ENCODE results near the gene ZMYM3.
A peak's percentile ranks its signal among the peaks of the same experiment; 100 is the strongest.

ZMYM3 gene

DNA sequence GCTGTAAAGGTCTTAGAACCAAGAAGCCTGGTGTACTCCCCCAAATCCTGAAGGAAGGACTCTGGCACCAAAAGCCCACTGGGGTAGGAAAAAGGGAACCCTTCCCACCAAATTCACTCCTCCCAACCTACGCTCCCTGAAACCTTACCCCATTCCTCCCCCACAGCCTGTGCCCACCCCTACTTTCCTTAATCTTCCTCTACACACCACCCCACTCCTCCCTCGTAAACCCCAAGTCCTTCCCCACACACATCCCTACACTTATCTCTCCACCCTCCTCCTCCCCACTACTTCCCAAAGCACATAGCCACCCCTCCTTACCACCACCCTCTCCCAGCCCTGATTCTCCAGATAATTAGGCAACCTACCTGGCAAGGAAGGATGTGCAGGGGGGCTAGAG is 1.7 kb downstream of the ZMYM3 start:
- DNase-seq: no peak

- DNase-seq: peak in 1 of 2 experiments; percentile 4
These were observed 2.4 kb downstream of the ZMYM3 start for GRCh38 chrX:71251466-71251973.

- DNase-seq: no peak
These were observed 3.1 kb downstream of the ZMYM3 start for GRCh38 chrX:71250841-71251240.

GRCh38 chrX:71245159-71245558 is 8.8 kb downstream of the ZMYM3 start:
- DNase-seq: no peak

- DNase-seq: no peak
These were observed 9.4 kb downstream of the ZMYM3 start for GRCh38 chrX:71244359-71245128.

DNA sequence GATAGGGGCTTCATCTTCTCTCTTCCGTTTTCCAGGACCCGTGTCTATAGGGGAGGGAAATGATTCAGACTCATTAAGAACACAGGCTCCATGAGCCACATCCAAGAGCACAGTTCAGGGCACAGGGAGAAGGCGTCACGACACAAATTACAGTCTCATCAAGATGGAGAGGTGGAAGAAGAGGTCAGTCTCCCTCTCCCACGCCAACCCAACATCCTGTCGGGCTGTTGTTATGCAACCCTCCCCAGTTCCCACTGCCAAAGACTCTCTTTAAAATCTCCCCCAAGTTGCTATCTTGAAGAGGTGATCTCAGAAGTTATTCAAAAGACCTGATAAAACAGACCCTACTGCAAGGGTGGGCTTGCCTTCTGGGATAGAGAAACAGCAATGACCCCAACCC is 12.6 kb downstream of the ZMYM3 start:
- DNase-seq: no peak

GRCh38 chrX:71239781-71240180 is 14.2 kb downstream of the ZMYM3 start:
- DNase-seq: no peak

GRCh38 chrX:71236836-71237235 is 17.1 kb downstream of the ZMYM3 start:
- no peak for DNase-seq

GRCh38 chrX:71235482-71235881 is 18.5 kb downstream of the ZMYM3 start:
- DNase-seq: no peak

GRCh38 chrX:71228063-71228642 is 25.8 kb downstream of the ZMYM3 start:
- no peak for DNase-seq

DNA sequence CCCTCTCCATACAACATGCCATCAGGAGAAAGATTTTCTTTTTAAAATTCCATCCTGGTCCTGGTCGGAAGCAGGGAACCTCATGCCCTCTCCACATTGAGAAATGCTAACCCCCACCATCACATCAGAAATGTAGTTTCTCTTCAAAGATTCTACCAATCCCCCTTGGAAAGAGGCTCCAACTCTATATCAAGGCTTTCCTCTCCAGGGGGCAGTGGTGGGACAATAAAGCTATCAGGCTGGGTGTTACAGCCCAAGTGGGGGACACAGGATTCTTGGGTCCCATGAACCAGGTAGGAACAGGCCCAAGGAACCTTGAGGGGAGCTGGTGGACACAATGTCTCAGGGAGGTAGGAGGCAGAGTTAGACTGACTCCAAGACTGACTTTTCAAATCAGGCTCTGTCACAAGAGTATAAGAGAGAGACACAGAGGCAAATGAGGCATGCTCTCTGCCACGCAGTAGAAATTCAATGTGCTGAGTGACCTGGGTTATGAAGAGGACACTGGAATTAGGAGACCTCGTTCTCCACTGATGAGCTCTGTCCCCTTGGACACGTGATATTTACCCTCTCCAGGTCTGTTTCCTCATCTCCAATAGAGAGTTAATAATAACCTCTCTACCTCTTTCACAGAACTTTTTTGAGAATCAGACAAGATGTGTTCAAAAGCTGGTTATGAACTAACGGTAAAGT is 26.4 kb downstream of the ZMYM3 start:
- DNase-seq: no peak

DNA sequence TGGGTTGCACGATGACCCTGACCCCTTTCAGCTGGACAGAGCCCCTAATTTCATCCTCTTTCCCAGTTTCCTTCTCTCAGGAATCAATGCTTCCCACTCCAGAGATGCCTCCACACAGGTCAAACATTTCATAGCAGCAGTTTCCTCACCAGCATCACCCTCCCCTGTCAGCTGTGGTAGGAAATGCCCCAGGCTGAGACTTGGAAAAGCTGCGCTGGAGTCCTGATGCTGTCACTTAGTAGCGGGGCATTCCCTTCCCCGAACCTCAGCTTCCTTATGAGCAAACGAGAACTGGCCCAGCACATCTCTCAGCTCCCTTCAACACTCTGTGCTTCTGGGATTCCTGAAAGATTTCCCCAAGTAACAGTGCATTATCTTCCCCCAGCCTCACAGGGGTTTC is 28.3 kb downstream of the ZMYM3 start:
- DNase-seq: no peak

DNA sequence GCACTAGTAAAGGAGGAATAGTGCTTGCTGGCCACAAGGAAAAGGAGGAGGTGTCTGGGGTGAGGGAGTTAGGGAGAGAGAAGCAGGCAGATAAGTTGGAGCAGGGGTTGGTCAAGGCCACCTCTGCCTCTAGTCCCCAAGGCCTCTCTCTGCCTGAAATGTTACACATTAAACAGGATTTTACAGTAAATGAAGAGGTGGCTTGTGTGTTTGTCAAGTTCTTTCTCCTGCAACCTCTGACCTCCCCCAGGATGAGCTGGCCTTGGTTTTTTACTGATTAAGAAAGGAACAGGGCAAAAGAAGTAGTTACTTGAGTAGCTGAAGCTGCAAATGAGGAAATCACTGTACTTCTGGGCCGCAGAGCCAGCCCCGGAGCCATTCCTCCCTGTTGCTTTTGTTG is 28.9 kb downstream of the ZMYM3 start:
- DNase-seq: no peak

GRCh38 chrX:71224098-71224708 is 29.7 kb downstream of the ZMYM3 start:
- no peak for DNase-seq

- no peak for DNase-seq
These were observed 31.0 kb downstream of the ZMYM3 start, which contains the start of gene GJB1 for GRCh38 chrX:71222929-71223328. GJB1 (plus strand) TSS chrX:71223224; CDS start chrX:71223708, 484 bp downstream.

DNA sequence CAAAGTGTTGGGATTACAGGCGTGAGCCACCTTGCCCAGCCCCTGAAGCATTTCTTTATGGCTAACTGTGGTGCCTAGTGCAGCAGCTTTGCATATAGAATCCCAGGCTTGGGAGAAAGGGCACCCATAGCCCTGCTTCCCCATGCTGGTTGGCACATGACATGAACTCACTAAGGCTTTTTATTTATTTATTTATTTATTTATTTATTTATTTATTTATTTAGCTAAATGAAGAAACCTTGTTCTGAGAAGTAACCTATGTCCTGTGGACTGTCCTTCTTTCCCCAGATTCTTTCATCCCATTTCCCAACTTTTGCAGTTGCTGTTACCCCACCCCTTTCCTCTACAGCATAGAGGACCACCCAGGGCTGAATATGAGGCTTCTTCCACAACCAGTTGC is 32.8 kb downstream of the ZMYM3 start:
- no peak for DNase-seq

DNA sequence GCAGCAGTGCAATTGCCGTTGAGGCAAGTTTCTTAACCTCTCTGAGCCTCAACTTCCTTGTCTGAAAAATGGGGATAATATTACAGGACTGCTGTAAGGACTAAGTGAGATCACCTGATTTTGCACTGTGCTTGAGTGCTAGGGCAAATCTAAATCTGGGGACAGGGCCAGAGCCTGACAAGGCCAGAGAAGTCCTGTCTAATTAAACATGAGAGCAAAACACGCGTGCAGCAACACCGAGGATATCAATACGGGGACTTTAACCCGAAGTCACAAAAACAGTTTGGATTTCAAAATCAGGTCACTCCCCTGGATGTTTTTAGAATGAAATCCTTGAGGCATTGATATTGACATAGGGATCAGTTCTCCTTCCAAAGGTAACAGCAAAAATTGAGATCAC is 36.6 kb downstream of the ZMYM3 start:
- no peak for DNase-seq

GRCh38 chrX:71216485-71216884 is 37.5 kb downstream of the ZMYM3 start:
- no peak for DNase-seq

DNA sequence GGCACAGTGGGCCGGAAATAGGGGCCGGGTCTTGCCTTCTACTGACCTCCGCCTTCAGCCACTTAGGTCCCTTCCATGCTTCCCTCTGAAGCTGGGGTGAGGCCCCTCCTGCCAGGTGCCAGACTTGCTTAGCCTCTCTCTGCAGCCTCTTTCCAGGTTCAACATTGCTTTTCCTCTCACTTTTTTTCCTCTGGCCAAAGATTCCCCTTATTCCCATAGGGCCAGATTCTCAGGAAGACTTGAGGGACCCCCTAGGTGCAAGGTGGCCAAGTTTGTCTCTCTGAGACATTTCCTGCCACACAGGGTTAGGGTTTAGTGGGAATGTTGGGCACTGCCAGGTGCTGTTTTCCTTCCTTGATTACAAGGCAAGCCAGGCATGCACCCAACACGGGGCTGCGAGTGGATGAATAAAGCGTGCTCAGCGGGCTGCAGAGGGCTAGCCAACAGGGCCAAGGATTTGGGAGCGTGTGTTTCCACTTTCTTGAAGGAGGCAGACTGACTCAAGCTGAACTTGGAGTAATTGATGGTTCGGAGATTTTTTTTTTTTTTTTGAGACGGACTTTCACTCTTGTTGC is 38.5 kb downstream of the ZMYM3 start:
- no peak for DNase-seq

GRCh38 chrX:71214604-71215337 is 39.2 kb downstream of the ZMYM3 start:
- no peak for DNase-seq

GRCh38 chrX:71214152-71214551 is 39.8 kb downstream of the ZMYM3 start:
- no peak for DNase-seq

- no peak for DNase-seq
These were observed 41.4 kb downstream of the ZMYM3 start for GRCh38 chrX:71212536-71212935.
